Measurements from ENCODE around the gene GPR180. TPM values are rescaled to one million over a fixed set of nuclear protein-coding genes. Genes with fewer than 3 reads are reported as not detected.

GPR180 gene
- total RNA-seq, 1 donor from 2014 or later = 5.3 TPM

DNA sequence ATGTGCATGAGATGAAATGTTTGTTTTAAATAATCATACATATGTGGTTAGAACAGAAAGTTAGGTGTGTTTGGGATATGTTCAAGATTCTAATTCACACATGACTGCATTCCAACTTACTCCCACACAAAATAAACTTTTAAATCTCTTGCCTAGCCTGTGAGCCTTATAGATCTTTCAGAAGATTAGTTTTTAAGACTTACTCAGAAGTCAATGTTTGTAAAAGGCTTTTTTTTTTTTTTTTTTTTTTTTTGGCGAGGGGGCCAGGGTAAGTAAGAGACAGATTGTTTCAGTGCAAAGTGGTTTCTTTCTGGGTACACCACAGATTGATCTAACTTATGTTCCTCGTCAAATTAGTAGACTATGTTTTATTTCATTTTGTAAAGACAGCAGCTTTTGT lies 39.1 kb downstream of the GPR180 start:
- Mint-ChIP-seq H3K27ac (no peak overlapping the region), H3K4me3 (ENCODE audit: low read depth) (no peak overlapping the region), H3K4me1 (ENCODE audit: low read depth) (no peaks in the 10 kb centered on the region), H3K9me3 (ENCODE audit: low read depth) (peaks cover 4% of the 10 kb centered on the region), H3K36me3 (ENCODE audit: insufficient read depth) (peaks cover 2% of the 10 kb centered on the region), H3K27me3 (no peaks in the 10 kb centered on the region)
- DNase-seq (ENCODE audit: low spot score, unreplicated experiment) = no peak
- TF ChIP-seq, protein P1, sequence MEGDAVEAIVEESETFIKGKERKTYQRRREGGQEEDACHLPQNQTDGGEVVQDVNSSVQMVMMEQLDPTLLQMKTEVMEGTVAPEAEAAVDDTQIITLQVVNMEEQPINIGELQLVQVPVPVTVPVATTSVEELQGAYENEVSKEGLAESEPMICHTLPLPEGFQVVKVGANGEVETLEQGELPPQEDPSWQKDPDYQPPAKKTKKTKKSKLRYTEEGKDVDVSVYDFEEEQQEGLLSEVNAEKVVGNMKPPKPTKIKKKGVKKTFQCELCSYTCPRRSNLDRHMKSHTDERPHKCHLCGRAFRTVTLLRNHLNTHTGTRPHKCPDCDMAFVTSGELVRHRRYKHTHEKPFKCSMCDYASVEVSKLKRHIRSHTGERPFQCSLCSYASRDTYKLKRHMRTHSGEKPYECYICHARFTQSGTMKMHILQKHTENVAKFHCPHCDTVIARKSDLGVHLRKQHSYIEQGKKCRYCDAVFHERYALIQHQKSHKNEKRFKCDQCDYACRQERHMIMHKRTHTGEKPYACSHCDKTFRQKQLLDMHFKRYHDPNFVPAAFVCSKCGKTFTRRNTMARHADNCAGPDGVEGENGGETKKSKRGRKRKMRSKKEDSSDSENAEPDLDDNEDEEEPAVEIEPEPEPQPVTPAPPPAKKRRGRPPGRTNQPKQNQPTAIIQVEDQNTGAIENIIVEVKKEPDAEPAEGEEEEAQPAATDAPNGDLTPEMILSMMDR (IDR thresholded peaks at IDR 0.05; ENCODE audit: unreplicated experiment) = no peak

DNA sequence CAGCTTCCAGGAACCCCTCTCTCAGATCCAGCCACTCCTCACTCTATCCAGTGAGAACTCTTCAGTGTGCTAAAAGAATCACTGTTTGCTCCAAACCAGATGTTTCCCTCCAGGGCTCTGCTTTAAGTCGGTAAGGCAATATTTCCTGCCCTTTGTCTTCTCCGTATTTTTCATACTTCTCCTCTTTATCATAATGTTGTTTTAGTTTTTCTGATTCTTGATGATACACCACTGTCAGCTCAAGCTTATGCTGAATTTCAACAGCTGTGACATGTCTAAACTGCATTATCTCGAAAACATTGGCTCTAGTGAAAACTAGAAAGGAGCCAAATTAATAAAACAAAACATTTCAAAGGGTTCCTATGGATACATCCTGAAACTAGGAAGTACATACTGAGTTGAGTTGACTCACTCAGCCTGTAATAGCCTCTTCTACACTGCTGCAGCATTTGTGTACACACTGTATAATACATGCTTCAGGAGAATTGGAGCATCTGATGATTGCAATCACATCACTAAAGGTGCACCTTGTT lies 39.8 kb downstream of the GPR180 start:
- Mint-ChIP-seq H3K4me3 (ENCODE audit: low read depth) (no peak overlapping the region), H3K27me3 (no peaks in the 10 kb centered on the region), H3K27ac (no peak overlapping the region), H3K4me1 (ENCODE audit: low read depth) (no peaks in the 10 kb centered on the region), H3K36me3 (ENCODE audit: insufficient read depth) (peaks cover 2% of the 10 kb centered on the region), H3K9me3 (ENCODE audit: low read depth) (peaks cover 4% of the 10 kb centered on the region)
- TF ChIP-seq, protein P1 (IDR thresholded peaks at IDR 0.05; ENCODE audit: unreplicated experiment) = no peak
- no peak for DNase-seq (ENCODE audit: low spot score, unreplicated experiment)

DNA sequence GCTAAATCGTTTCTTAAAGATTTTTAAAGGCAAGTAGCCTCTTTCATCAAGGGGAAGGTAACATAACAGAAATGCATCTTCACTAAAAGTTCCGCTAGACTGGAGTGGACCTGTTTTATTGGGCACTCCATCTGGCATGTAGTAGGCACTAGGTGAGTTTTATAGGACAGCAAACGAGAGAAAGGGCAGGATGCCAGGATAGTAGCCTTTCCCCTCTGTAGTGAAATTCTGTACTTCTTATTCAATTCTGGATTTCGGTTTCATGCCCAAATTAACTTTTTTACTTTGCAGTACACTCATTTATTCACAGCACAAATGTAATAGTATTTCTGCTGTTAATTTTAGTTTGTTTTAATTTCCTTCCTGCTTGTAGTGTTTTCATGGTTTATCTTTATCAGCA lies 45.2 kb downstream of the GPR180 start:
- H3K27me3 Mint-ChIP-seq = peaks cover 7% of the 10 kb centered on the region

DNA sequence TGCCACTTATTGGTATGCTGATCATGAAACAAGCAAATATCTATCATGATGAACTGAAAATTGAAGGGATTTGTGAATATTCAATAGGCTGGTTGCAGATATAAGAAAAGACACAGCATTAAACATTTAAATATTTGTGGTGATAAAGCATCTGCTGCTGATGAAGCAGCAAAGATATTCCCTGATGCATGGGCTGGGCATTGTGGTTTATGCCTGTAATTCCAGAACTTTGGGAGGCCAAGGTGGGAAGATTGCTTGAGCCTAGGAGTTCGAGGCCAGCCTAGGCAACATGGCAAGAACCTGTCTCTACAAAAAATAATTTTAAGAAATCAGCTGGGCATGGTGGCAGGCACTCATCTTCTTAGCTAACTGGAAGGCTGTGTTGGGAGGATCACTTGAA lies 54.5 kb downstream of the GPR180 start:
- Mint-ChIP-seq H3K4me1 (ENCODE audit: low read depth) (peaks cover 22% of the 10 kb centered on the region), H3K9me3 (ENCODE audit: low read depth) (peaks cover 8% of the 10 kb centered on the region)

More for the DNA sequence above, 45.2 kb downstream of the GPR180 start:
- TF ChIP-seq, protein P1 (IDR thresholded peaks at IDR 0.05; ENCODE audit: unreplicated experiment) = no peak
- Mint-ChIP-seq H3K4me3 (ENCODE audit: low read depth) (no peak overlapping the region), H3K27ac (no peak overlapping the region), H3K36me3 (ENCODE audit: insufficient read depth) (no peaks in the 10 kb centered on the region), H3K9me3 (ENCODE audit: low read depth) (no peaks in the 10 kb centered on the region), H3K4me1 (ENCODE audit: low read depth) (no peaks in the 10 kb centered on the region)
- no peak for DNase-seq (ENCODE audit: low spot score, unreplicated experiment)

DNA sequence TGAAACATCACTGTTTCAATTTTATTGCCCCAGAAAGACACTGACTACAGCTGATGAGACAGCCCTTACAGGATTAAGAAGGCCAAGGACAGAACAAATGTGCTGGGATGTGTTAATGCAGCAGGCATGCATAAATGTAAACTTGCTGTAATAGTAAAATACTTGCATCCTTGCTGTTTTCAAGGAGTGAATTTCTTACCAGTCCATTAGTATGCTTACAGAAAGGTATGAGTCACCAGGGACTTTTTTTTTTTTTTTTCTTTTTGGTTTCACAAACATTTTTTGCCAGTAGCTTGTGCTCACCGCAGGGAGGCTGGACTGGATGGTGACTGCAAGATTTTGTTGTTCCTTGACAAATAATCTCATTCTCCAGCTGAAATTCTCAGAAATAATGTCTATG lies 55.1 kb downstream of the GPR180 start:
- TF ChIP-seq, protein P1 (IDR thresholded peaks at IDR 0.05; ENCODE audit: unreplicated experiment) = no peak
- Mint-ChIP-seq H3K27me3 (no peaks in the 10 kb centered on the region), H3K27ac (no peak overlapping the region), H3K9me3 (ENCODE audit: low read depth) (peaks cover 8% of the 10 kb centered on the region), H3K4me1 (ENCODE audit: low read depth) (peaks cover 26% of the 10 kb centered on the region), H3K4me3 (ENCODE audit: low read depth) (no peak overlapping the region), H3K36me3 (ENCODE audit: insufficient read depth) (no peaks in the 10 kb centered on the region)
- DNase-seq (ENCODE audit: low spot score, unreplicated experiment) = no peak

More for the DNA sequence above, 54.5 kb downstream of the GPR180 start:
- TF ChIP-seq, protein P1 (IDR thresholded peaks at IDR 0.05; ENCODE audit: unreplicated experiment) = no peak
- no peak overlapping the region for H3K4me3 Mint-ChIP-seq (ENCODE audit: low read depth)
- DNase-seq (ENCODE audit: low spot score, unreplicated experiment) = no peak
- H3K27me3 Mint-ChIP-seq = no peaks in the 10 kb centered on the region
- H3K27ac Mint-ChIP-seq = no peak overlapping the region
- no peaks in the 10 kb centered on the region for H3K36me3 Mint-ChIP-seq (ENCODE audit: insufficient read depth)

Data from progenitor cell of endocrine pancreas (in vitro differentiated cells).